IMR-90 (cell line): ENCODE data around the gene ATP6V1F. TPM values are rescaled to one million over a fixed set of nuclear protein-coding genes. Genes with fewer than 3 reads are reported as not detected.

Experiments
- ATAC-seq: fragments of 200-7000 bp; cut with Tn5 transposase; 2 replicates; pipeline ENCODE4 v1.9.1; 2020; ENCODE audit warnings: low read depth, mild to moderate bottlenecking, moderate library complexity
- BruUV-seq: library from RNA; stranded (reverse); fragments of 400-500 nt; replicated peaks from 2 replicates; lab custom pipeline; 2021; lab: Mats Ljungman, UMichigan
- CTCF ChIA-PET: fragments of 300-600 bp; formaldehyde crosslinking; extraction: SDS; loops from one replicate; lab custom pipeline; 2021; ENCODE audit warnings: antibody characterized with exemption; lab: Yijun Ruan, JAX
- POLR2A ChIA-PET: fragments of 300-600 bp; sonication (Branson Sonifier 250); formaldehyde crosslinking; loops from one replicate; lab custom pipeline; 2022; ENCODE audit warnings: antibody characterized with exemption; ENCODE audit not compliant: unreplicated experiment; lab: Charles Lee
- DNase-seq: peaks from one replicate; pipeline ENCODE4 v3.0.0; 2013
- H2AFZ ChIP-seq: replicated peaks from 2 replicates; pipeline ENCODE3; 2013; ENCODE audit warnings: low read length, mild to moderate bottlenecking; ENCODE audit not compliant: poor library complexity
- H2AK5ac ChIP-seq: 2 replicates; pipeline ENCODE4 v1.6.1; 2013; ENCODE audit warnings: low read depth, low read length, inconsistent platforms
- H2AK9ac ChIP-seq: replicated peaks from 2 replicates; pipeline ENCODE3; 2013; ENCODE audit warnings: mild to moderate bottlenecking, low read depth, low read length, moderate library complexity; ENCODE audit not compliant: poor library complexity
- H2BK120ac ChIP-seq: 2 replicates; pipeline ENCODE4 v1.6.1; 2013; ENCODE audit warnings: low read depth, low read length, inconsistent platforms
- H2BK15ac ChIP-seq: 3 replicates; pipeline ENCODE4 v1.6.1; 2013; ENCODE audit warnings: low read depth, low read length, inconsistent platforms
- H2BK20ac ChIP-seq: 2 replicates; pipeline ENCODE4 v1.6.1; 2013; ENCODE audit warnings: low read depth, mild to moderate bottlenecking, inconsistent platforms, low read length, moderate library complexity
- H2BK5ac ChIP-seq: 2 replicates; pipeline ENCODE4 v1.6.1; 2013; ENCODE audit warnings: mild to moderate bottlenecking, low read depth, low read length, inconsistent platforms; ENCODE audit not compliant: poor library complexity, severe bottlenecking
- H3K14ac ChIP-seq: replicated peaks from 2 replicates; pipeline ENCODE4 v1.6.1; 2013; ENCODE audit warnings: low read depth, low read length, inconsistent platforms
- H3K18ac ChIP-seq: 2 replicates; pipeline ENCODE4 v1.6.1; 2013; ENCODE audit warnings: low read depth, low read length, control low read depth
- H3K23ac ChIP-seq: 2 replicates; pipeline ENCODE4 v1.6.1; 2013; ENCODE audit warnings: low read depth, low read length, inconsistent platforms
- H3K27ac ChIP-seq: 2 replicates; pipeline ENCODE4 v1.5.1; 2013; ENCODE audit warnings: mild to moderate bottlenecking, control low read depth, low read length; ENCODE audit not compliant: insufficient read depth
- H3K27me3 ChIP-seq: 2 replicates; pipeline ENCODE4 v1.6.1; 2013; ENCODE audit warnings: low read length; ENCODE audit not compliant: control insufficient read depth, insufficient read depth
- H3K36me3 ChIP-seq: 2 replicates; pipeline ENCODE4 v1.6.1; 2013; ENCODE audit warnings: low read length, mixed read lengths; ENCODE audit not compliant: control insufficient read depth, insufficient read depth
- H3K4ac ChIP-seq: 2 replicates; pipeline ENCODE4 v1.6.1; 2013; ENCODE audit warnings: low read depth, low read length, inconsistent platforms
- H3K4me1 ChIP-seq: 2 replicates; pipeline ENCODE4 v1.6.1; 2013; ENCODE audit warnings: low read length, mixed read lengths; ENCODE audit not compliant: control insufficient read depth, insufficient read depth
- H3K4me2 ChIP-seq: 2 replicates; pipeline ENCODE4 v1.6.1; 2013; ENCODE audit warnings: low read depth, mild to moderate bottlenecking, control low read depth, low read length, moderate library complexity
- H3K4me3 ChIP-seq: 2 replicates; pipeline ENCODE4 v1.5.1; 2013; ENCODE audit warnings: low read depth, mild to moderate bottlenecking, control low read depth, low read length, moderate library complexity; ENCODE audit not compliant: insufficient read depth
- H3K56ac ChIP-seq: 2 replicates; pipeline ENCODE4 v1.6.1; 2013; ENCODE audit warnings: low read length, inconsistent platforms; ENCODE audit not compliant: insufficient read depth; ENCODE audit errors: extremely low read depth
- H3K79me1 ChIP-seq, 2 experiments: 2 replicates each; pipeline ENCODE4 v1.6.1; 2013; ENCODE audit warnings: low read length in 2 of 2, inconsistent platforms in 1 of 2, low read depth in 1 of 2
- H3K9ac ChIP-seq: 2 replicates; pipeline ENCODE4 v1.6.1; 2013; ENCODE audit warnings: low read depth, low read length, control low read depth
- H3K9me1 ChIP-seq: 2 replicates; pipeline ENCODE4 v1.6.1; 2013; ENCODE audit warnings: low read length, inconsistent platforms; ENCODE audit not compliant: insufficient read depth
- H3K9me3 ChIP-seq: 2 replicates; pipeline ENCODE4 v1.6.1; 2013; ENCODE audit warnings: low read length; ENCODE audit not compliant: control insufficient read depth, insufficient read depth
- H4K20me1 ChIP-seq: 2 replicates; pipeline ENCODE4 v1.6.1; 2013; ENCODE audit warnings: low read length, inconsistent platforms; ENCODE audit not compliant: insufficient read depth
- H4K5ac ChIP-seq: 2 replicates; pipeline ENCODE4 v1.6.1; 2013; ENCODE audit warnings: mild to moderate bottlenecking, low read depth, low read length, control low read depth
- H4K8ac ChIP-seq, 2 experiments: 2 replicates each; pipeline ENCODE4 v1.6.1; 2013; ENCODE audit warnings: low read depth in 2 of 2, low read length in 2 of 2, control low read depth in 1 of 2, inconsistent platforms in 1 of 2
- H4K91ac ChIP-seq: 2 replicates; pipeline ENCODE4 v1.6.1; 2013; ENCODE audit warnings: low read depth, low read length, inconsistent platforms; ENCODE audit not compliant: insufficient read depth
- CEBPB ChIP-seq: IDR thresholded peaks from 2 replicates; pipeline ENCODE4 v1.6.1; 2012; ENCODE audit warnings: low read depth, low read length, improper control_type of control experiment
- FOS ChIP-seq: fragments of 150-350 bp; IDR thresholded peaks from 2 replicates; pipeline ENCODE4 v1.6.1; 2016; ENCODE audit warnings: low read depth, low read length
- NFE2L2 ChIP-seq: fragments of 150-350 bp; IDR thresholded peaks from 2 replicates; pipeline ENCODE4 v1.6.1; 2016; ENCODE audit warnings: low read depth, mild to moderate bottlenecking, low read length
- RCOR1 ChIP-seq: IDR thresholded peaks from 2 replicates; pipeline ENCODE4 v1.6.1; 2012; ENCODE audit warnings: mild to moderate bottlenecking, low read length, improper control_type of control experiment; ENCODE audit not compliant: insufficient replicate concordance
- WGBS, 2 experiments: methylation state at CpG; one replicate each; pipeline versions ENCODE4 v1.1.5 to v1.1.7; 2013; ENCODE audit warnings: missing lambda C conversion rate in 2 of 2; ENCODE audit not compliant: insufficient read length in 1 of 2; ENCODE audit errors: extremely low coverage in 2 of 2; 5-methylcytosine and 5-hydroxymethylcytosine counted together
- dilution Hi-C: fragments of 300-500 bp; cut with HindIII; formaldehyde crosslinking; loops from one replicate; pipeline ENCODE4 v1.14.3; 2018; ENCODE audit warnings: low sequenced_read_pairs; ENCODE audit not compliant: unreplicated experiment
- in situ Hi-C: fragments of 300-500 bp; cut with MboI; formaldehyde crosslinking; loops from 3 replicates; pipeline ENCODE4 v1.14.3; 2019; ENCODE audit warnings: low sequenced_read_pairs, inconsistent platforms, mixed read lengths
- intact Hi-C: fragments of 100-400 bp; cut with micrococcal nuclease; formaldehyde crosslinking; loops from 2 replicates; pipeline ENCODE4 v1.10.0; 2022
- polyA plus RNA-seq, 3 experiments: library from polyadenylated mRNA; depleted of rRNA; stranded (reverse); fragments of >200 nt; gene quantifications; 2 replicates each; pipeline ENCODE4 v1.2.3, GENCODE V29; 2012; ENCODE audit warnings: low replicate concordance in 1 of 3
- total RNA-seq: library from RNA; depleted of rRNA; stranded (reverse); fragments of >200 nt; gene quantifications from 2 replicates; pipeline ENCODE4 v1.2.3, GENCODE V29; 2012

The ATP6V1F gene
- total and polyA plus RNA-seq, 2 of the 4 experiments (the other 2 are of a cell fraction) = 104 to 321 TPM

DNA sequence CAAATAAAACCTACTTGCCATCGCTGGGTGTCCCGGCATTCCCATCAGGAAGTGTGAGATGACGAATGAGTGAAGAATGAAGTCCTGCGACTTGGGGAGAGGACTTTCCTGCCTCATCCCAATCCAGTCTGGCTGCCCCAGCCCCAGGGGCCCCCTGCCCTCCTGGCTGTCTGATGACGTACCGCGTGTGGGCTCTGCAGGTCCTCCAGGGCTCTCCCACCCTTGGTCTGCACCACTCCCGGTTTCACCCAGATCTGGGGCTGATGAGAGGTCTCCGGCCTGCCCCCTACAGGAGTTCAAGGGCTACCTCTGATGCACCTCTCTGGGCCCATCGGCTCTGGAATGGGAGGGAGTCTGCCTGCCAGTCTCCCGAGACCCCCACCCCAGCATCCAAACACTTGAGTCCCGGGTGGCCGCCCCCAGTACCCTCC lies 9.8 kb downstream of the ATP6V1F start:
- H3K23ac ChIP-seq = no peak overlapping the region
- H4K91ac ChIP-seq = no peak overlapping the region
- H3K27ac ChIP-seq = no peak overlapping the region
- H3K9me1 ChIP-seq = no peaks in the 10 kb centered on the region
- no peaks in the 10 kb centered on the region for H3K36me3 ChIP-seq
- no peak overlapping the region for H4K5ac ChIP-seq
- H2BK120ac ChIP-seq = no peak overlapping the region
- H3K4me3 ChIP-seq = no peak overlapping the region
- TF ChIP-seq NFE2L2 (no peak), CEBPB (no peak), RCOR1 (no peak), FOS (no peak)
- in situ Hi-C loops (no loop called here), intact Hi-C loops (no loop called here), dilution Hi-C loops (no loop called here)
- peaks cover 35% of the 10 kb centered on the region for H3K27me3 ChIP-seq
- POLR2A ChIA-PET = no interaction called here
- H4K20me1 ChIP-seq = peaks cover 16% of the 10 kb centered on the region; the same call in 1 of the 2 replicates
- no peak overlapping the region for H3K4me2 ChIP-seq
- H2BK20ac ChIP-seq = no peak overlapping the region
- DNase-seq (no peak), ATAC-seq (no peak)
- 58% methylated on average over 3 of the region's 13 CpGs; no CpG with 5 or more reads in 1 of the 2 experiments for WGBS, 2 experiments
- no peak overlapping the region for H3K4ac ChIP-seq
- H3K18ac ChIP-seq = no peak overlapping the region
- H2AK9ac ChIP-seq = no peak overlapping the region
- H3K4me1 ChIP-seq = no peaks in the 10 kb centered on the region
- H3K56ac ChIP-seq = no peak overlapping the region
- no peak overlapping the region for H3K14ac ChIP-seq
- H3K79me1 ChIP-seq = no peaks in the 10 kb centered on the region
- BruUV-seq = no TSS peak
- H3K9me3 ChIP-seq = no peaks in the 10 kb centered on the region
- CTCF ChIA-PET = interaction anchor here (1.4 kb wide), 1 partner anchor 8 kb away, joined by 3 read pairs; no protein-coding TSS in a partner anchor
- H3K9ac ChIP-seq = no peak overlapping the region
- H2AK5ac ChIP-seq = no peak overlapping the region
- H2BK15ac ChIP-seq = no peak overlapping the region
- H2AFZ ChIP-seq = no peak overlapping the region
- no peak overlapping the region for H2BK5ac ChIP-seq
- no peak overlapping the region for H4K8ac ChIP-seq
